Activated naive CD4-positive, alpha-beta T cell treated with anti-CD3 and anti-CD28 coated beads for 36 hours (primary cell): ENCODE results near the gene MEF2C. TPM values are rescaled to one million over a fixed set of nuclear protein-coding genes. Genes with fewer than 3 reads are reported as not detected.

ENCODE experiments used
- CTCF ChIA-PET: fragments of 350-600 bp; sonication (Branson Sonifier 250); formaldehyde crosslinking; loops from one replicate; lab custom pipeline; 2021; ENCODE audit warnings: antibody characterized with exemption; lab: Charles Lee
- DNase-seq: peaks from one replicate; pipeline ENCODE4 v3.0.0-alpha.2; 2020
- H3K27ac Mint-ChIP-seq: one replicate; pipeline ENCODE4 v1.8.0; 2021; ENCODE audit warnings: mild to moderate bottlenecking, mixed read lengths
- H3K27me3 Mint-ChIP-seq: one replicate; pipeline ENCODE4 v1.8.0; 2021; ENCODE audit warnings: low read depth, mixed read lengths
- H3K36me3 Mint-ChIP-seq: one replicate; pipeline ENCODE4 v1.8.0; 2021; ENCODE audit warnings: low read depth, mixed read lengths
- H3K4me1 Mint-ChIP-seq: one replicate; pipeline ENCODE4 v1.8.0; 2021; ENCODE audit warnings: low read depth, mixed read lengths
- H3K4me3 Mint-ChIP-seq: one replicate; pipeline ENCODE4 v1.8.0; 2021; ENCODE audit warnings: mild to moderate bottlenecking, moderate library complexity, mixed read lengths
- H3K9me3 Mint-ChIP-seq: one replicate; pipeline ENCODE4 v1.8.0; 2021; ENCODE audit warnings: mixed read lengths
- intact Hi-C: fragments of 100-400 bp; cut with micrococcal nuclease; formaldehyde crosslinking; loops from one replicate; pipeline ENCODE4 v1.15.1; 2023
- total RNA-seq, 2 experiments: library from RNA; stranded (reverse); gene quantifications; one replicate each; pipeline ENCODE4 v1.2.3, GENCODE V29; 2021

MEF2C gene
- total RNA-seq, 2 experiments from 2014 or later: not detected

- Mint-ChIP-seq H3K4me3 (no peak overlapping the region), H3K36me3 (no peaks in the 10 kb centered on the region), H3K9me3 (no peaks in the 10 kb centered on the region), H3K27me3 (peaks cover 12% of the 10 kb centered on the region), H3K27ac (no peak overlapping the region), H3K4me1 (peaks cover 8% of the 10 kb centered on the region)
- CTCF ChIA-PET: no interaction called here
- intact Hi-C loops: no loop called here
- DNase-seq: no peak
Measured at GRCh38 chr5:88847420-88847819, 35.6 kb downstream of the MEF2C start.

GRCh38 chr5:88846434-88846833, 36.5 kb downstream of the MEF2C start:
- no peak overlapping the region for H3K27ac Mint-ChIP-seq
- DNase-seq: no peak
- H3K4me3 Mint-ChIP-seq: no peak overlapping the region
- CTCF ChIA-PET: no interaction called here
- no peaks in the 10 kb centered on the region for H3K9me3 Mint-ChIP-seq
- H3K36me3 Mint-ChIP-seq: no peaks in the 10 kb centered on the region
- peaks cover 8% of the 10 kb centered on the region for H3K4me1 Mint-ChIP-seq
- intact Hi-C loops: no loop called here
- H3K27me3 Mint-ChIP-seq: peaks cover 13% of the 10 kb centered on the region

- no peak for DNase-seq
Measured at GRCh38 chr5:88845081-88845697, 37.8 kb downstream of the MEF2C start.

GRCh38 chr5:88842784-88843183, 40.2 kb downstream of the MEF2C start:
- intact Hi-C loops: no loop called here
- no peaks in the 10 kb centered on the region for H3K9me3 Mint-ChIP-seq
- no peak overlapping the region for H3K4me3 Mint-ChIP-seq
- H3K27me3 Mint-ChIP-seq: peaks cover 18% of the 10 kb centered on the region
- no peak for DNase-seq
- H3K4me1 Mint-ChIP-seq: peaks cover 8% of the 10 kb centered on the region
- CTCF ChIA-PET: interaction anchor here (1.0 kb wide), 1 partner anchor 14 kb away, joined by 3 read pairs; no protein-coding TSS in a partner anchor
- H3K27ac Mint-ChIP-seq: no peak overlapping the region
- no peaks in the 10 kb centered on the region for H3K36me3 Mint-ChIP-seq

More at GRCh38 chr5:88845081-88845697, 37.8 kb downstream of the MEF2C start:
- intact Hi-C loops: loop anchor here (1.0 to 2.0 kb wide), 5 partner anchors 12 to 1724 kb away; no protein-coding TSS in a partner anchor
- H3K4me1 Mint-ChIP-seq: peaks cover 8% of the 10 kb centered on the region
- H3K36me3 Mint-ChIP-seq: no peaks in the 10 kb centered on the region
- CTCF ChIA-PET: interaction anchor here (0.6 kb wide), 1 partner anchor 41 kb away, joined by 3 read pairs; no protein-coding TSS in a partner anchor
- H3K27ac Mint-ChIP-seq: no peak overlapping the region
- H3K9me3 Mint-ChIP-seq: no peaks in the 10 kb centered on the region
- peaks cover 14% of the 10 kb centered on the region for H3K27me3 Mint-ChIP-seq
- H3K4me3 Mint-ChIP-seq: no peak overlapping the region

- intact Hi-C loops: no loop called here
- Mint-ChIP-seq H3K4me3 (no peak overlapping the region), H3K4me1 (peaks cover 8% of the 10 kb centered on the region), H3K9me3 (no peaks in the 10 kb centered on the region), H3K36me3 (no peaks in the 10 kb centered on the region), H3K27me3 (peaks cover 14% of the 10 kb centered on the region), H3K27ac (no peak overlapping the region)
- no peak for DNase-seq
- CTCF ChIA-PET: no interaction called here
Measured at GRCh38 chr5:88841212-88841611, 41.8 kb downstream of the MEF2C start.

GRCh38 chr5:88840495-88840894, 42.5 kb downstream of the MEF2C start:
- H3K9me3 Mint-ChIP-seq: no peaks in the 10 kb centered on the region
- CTCF ChIA-PET: no interaction called here
- H3K36me3 Mint-ChIP-seq: no peaks in the 10 kb centered on the region
- H3K4me1 Mint-ChIP-seq: peaks cover 6% of the 10 kb centered on the region
- no peak overlapping the region for H3K27ac Mint-ChIP-seq
- no peak overlapping the region for H3K4me3 Mint-ChIP-seq
- no peak for DNase-seq
- intact Hi-C loops: no loop called here
- H3K27me3 Mint-ChIP-seq: peaks cover 14% of the 10 kb centered on the region

GRCh38 chr5:88839238-88839637, 43.7 kb downstream of the MEF2C start:
- CTCF ChIA-PET: interaction anchor here (1.0 kb wide), 1 partner anchor 39 kb away, joined by 3 read pairs; no protein-coding TSS in a partner anchor
- H3K4me1 Mint-ChIP-seq: peaks cover 3% of the 10 kb centered on the region

GRCh38 chr5:88838500-88838899, 44.5 kb downstream of the MEF2C start:
- no peak for DNase-seq
- no peaks in the 10 kb centered on the region for H3K9me3 Mint-ChIP-seq
- CTCF ChIA-PET: interaction anchor here (1.0 kb wide), 1 partner anchor 38 kb away, joined by 3 read pairs; no protein-coding TSS in a partner anchor
- no peaks in the 10 kb centered on the region for H3K36me3 Mint-ChIP-seq
- H3K4me1 Mint-ChIP-seq: peaks cover 7% of the 10 kb centered on the region
- H3K27ac Mint-ChIP-seq: no peak overlapping the region
- intact Hi-C loops: loop anchor here (10.0 kb wide), 1 partner anchor 1424 kb away; the partner anchor contains the start of gene CCNH
- peaks cover 18% of the 10 kb centered on the region for H3K27me3 Mint-ChIP-seq
- H3K4me3 Mint-ChIP-seq: no peak overlapping the region

More at GRCh38 chr5:88839238-88839637, 43.7 kb downstream of the MEF2C start:
- Mint-ChIP-seq H3K9me3 (no peaks in the 10 kb centered on the region), H3K27me3 (peaks cover 18% of the 10 kb centered on the region), H3K36me3 (no peaks in the 10 kb centered on the region), H3K27ac (no peak overlapping the region), H3K4me3 (no peak overlapping the region)
- no peak for DNase-seq
- intact Hi-C loops: loop anchor here (10.0 kb wide), 1 partner anchor 1424 kb away; the partner anchor contains the start of gene CCNH

GRCh38 chr5:88837817-88838216, 45.2 kb downstream of the MEF2C start:
- no peak overlapping the region for H3K27ac Mint-ChIP-seq
- intact Hi-C loops: loop anchor here (10.0 kb wide), 1 partner anchor 1423 kb away; the partner anchor contains the start of gene CCNH
- no peak overlapping the region for H3K4me3 Mint-ChIP-seq
- H3K4me1 Mint-ChIP-seq: peaks cover 10% of the 10 kb centered on the region
- peaks cover 18% of the 10 kb centered on the region for H3K27me3 Mint-ChIP-seq
- no peaks in the 10 kb centered on the region for H3K9me3 Mint-ChIP-seq
- H3K36me3 Mint-ChIP-seq: no peaks in the 10 kb centered on the region
- CTCF ChIA-PET: no interaction called here
- DNase-seq: no peak

- CTCF ChIA-PET: no interaction called here
- DNase-seq: no peak
- H3K27ac Mint-ChIP-seq: no peak overlapping the region
- H3K9me3 Mint-ChIP-seq: no peaks in the 10 kb centered on the region
- H3K36me3 Mint-ChIP-seq: no peaks in the 10 kb centered on the region
- intact Hi-C loops: loop anchor here (10.0 kb wide), 1 partner anchor 1422 kb away; the partner anchor contains the start of gene CCNH
- H3K4me3 Mint-ChIP-seq: no peak overlapping the region
- H3K4me1 Mint-ChIP-seq: peaks cover 12% of the 10 kb centered on the region
- peaks cover 18% of the 10 kb centered on the region for H3K27me3 Mint-ChIP-seq
Measured at GRCh38 chr5:88837222-88837621, 45.8 kb downstream of the MEF2C start.

- H3K27ac Mint-ChIP-seq: no peak overlapping the region
- intact Hi-C loops: loop anchor here (10.0 kb wide), 1 partner anchor 1422 kb away; the partner anchor contains the start of gene CCNH
- peaks cover 12% of the 10 kb centered on the region for H3K4me1 Mint-ChIP-seq
- H3K9me3 Mint-ChIP-seq: no peaks in the 10 kb centered on the region
- H3K27me3 Mint-ChIP-seq: peaks cover 19% of the 10 kb centered on the region
- no peak overlapping the region for H3K4me3 Mint-ChIP-seq
- H3K36me3 Mint-ChIP-seq: no peaks in the 10 kb centered on the region
- DNase-seq: no peak
- CTCF ChIA-PET: interaction anchor here (0.7 to 0.8 kb wide), 2 partner anchors 107 to 1596 kb away, joined by 3 to 4 read pairs; no protein-coding TSS in a partner anchor
Measured at GRCh38 chr5:88836195-88836838, 46.7 kb downstream of the MEF2C start.

- H3K27me3 Mint-ChIP-seq: peaks cover 18% of the 10 kb centered on the region
- intact Hi-C loops: loop anchor here (5.0 to 10.0 kb wide), 3 partner anchors 102 to 1573 kb away; partner anchors contain the start of genes CCNH and CETN3
- H3K9me3 Mint-ChIP-seq: no peaks in the 10 kb centered on the region
- H3K4me1 Mint-ChIP-seq: peaks cover 16% of the 10 kb centered on the region
- no peaks in the 10 kb centered on the region for H3K36me3 Mint-ChIP-seq
- CTCF ChIA-PET: interaction anchor here (1.9 kb wide), 1 partner anchor 106 kb away, joined by 8 read pairs; no protein-coding TSS in a partner anchor
- no peak for DNase-seq
- no peak overlapping the region for H3K27ac Mint-ChIP-seq
- no peak overlapping the region for H3K4me3 Mint-ChIP-seq
Measured at GRCh38 chr5:88834499-88834898, 48.5 kb downstream of the MEF2C start.
